ENCODE data around the gene NME9.

The NME9 gene

GRCh38 chr3:138361561-138361971, 31.9 kb upstream of the NME9 start:
- no peak for DNase-seq

GRCh38 chr3:138360869-138361525, 31.3 kb upstream of the NME9 start:
- no peak for DNase-seq

- no peak for DNase-seq
Measured at GRCh38 chr3:138359919-138360868, 30.5 kb upstream of the NME9 start.

- no peak for DNase-seq
Measured at GRCh38 chr3:138359148-138359918, 29.7 kb upstream of the NME9 start.

- DNase-seq, result no peak
Measured at GRCh38 chr3:138356730-138357405, 27.2 kb upstream of the NME9 start.

GRCh38 chr3:138355071-138355470, 25.4 kb upstream of the NME9 start:
- DNase-seq, result no peak

- no peak for DNase-seq
Measured at GRCh38 chr3:138354376-138354775, 24.7 kb upstream of the NME9 start.

- DNase-seq, result no peak
Measured at GRCh38 chr3:138351916-138352550, 22.4 kb upstream of the NME9 start.

GRCh38 chr3:138351151-138351550, 21.5 kb upstream of the NME9 start:
- DNase-seq, result no peak

GRCh38 chr3:138349926-138350665, 20.4 kb upstream of the NME9 start:
- DNase-seq, result no peak

GRCh38 chr3:138348754-138349739, 19.4 kb upstream of the NME9 start:
- peak; percentile 11 to 35 for DNase-seq

- DNase-seq, result peak; percentile 61 to 82
Measured at GRCh38 chr3:138347960-138348753, 18.5 kb upstream of the NME9 start, which contains the start of gene MRAS. Gene MRAS, plus strand, starts transcription at chr3:138348579. Its CDS starts 24,305 bp downstream, at chr3:138372884.

GRCh38 chr3:138344754-138345153, 15.1 kb upstream of the NME9 start:
- DNase-seq, result no peak

GRCh38 chr3:138340511-138340910, 10.9 kb upstream of the NME9 start:
- DNase-seq, result no peak

- DNase-seq, result peak; percentile 99
Measured at GRCh38 chr3:138338811-138339210, 9.2 kb upstream of the NME9 start.

GRCh38 chr3:138338244-138338643, 8.6 kb upstream of the NME9 start:
- DNase-seq, result peak in 1 of 2 experiments; percentile 14

- no peak for DNase-seq
Measured at GRCh38 chr3:138336454-138336999, 6.9 kb upstream of the NME9 start.

- no peak for DNase-seq
Measured at GRCh38 chr3:138334608-138335007, 5.0 kb upstream of the NME9 start.

Data from NCI-H524 (cell line).